ENCODE data around the gene ADAMTS17. TPM values are rescaled to one million over a fixed set of nuclear protein-coding genes. Genes with fewer than 3 reads are reported as not detected.
A peak's percentile ranks its signal among the peaks of the same experiment; 100 is the strongest.
"Not testable (repeated sequence)": the region's sequence is repeated elsewhere in the genome, so short reads cannot be mapped to it uniquely, and the experiment has no call there.

Gene ADAMTS17
- total RNA-seq, 1 experiment from 2014 or later = 5.1 TPM

- no peak for DNase-seq (ENCODE audit: low read depth)
These were observed 384.7 kb downstream of the ADAMTS17 start for GRCh38 chr15:99956820-99957641.

GRCh38 chr15:99956022-99956775 is 385.6 kb downstream of the ADAMTS17 start:
- DNase-seq (ENCODE audit: low read depth) = no peak

GRCh38 chr15:99955532-99955931 is 386.2 kb downstream of the ADAMTS17 start:
- DNase-seq (ENCODE audit: low read depth) = no peak

- DNase-seq (ENCODE audit: low read depth) = no peak
These were observed 386.6 kb downstream of the ADAMTS17 start for GRCh38 chr15:99955181-99955525.

- DNase-seq (ENCODE audit: low read depth) = no peak
These were observed 387.2 kb downstream of the ADAMTS17 start for GRCh38 chr15:99954361-99955180.

GRCh38 chr15:99953886-99954285 is 387.9 kb downstream of the ADAMTS17 start:
- DNase-seq (ENCODE audit: low read depth) = no peak

- no peak for DNase-seq (ENCODE audit: low read depth)
These were observed 390.3 kb downstream of the ADAMTS17 start for GRCh38 chr15:99951511-99951910.

GRCh38 chr15:99944131-99944530 is 397.6 kb downstream of the ADAMTS17 start:
- no peak for DNase-seq (ENCODE audit: low read depth)

GRCh38 chr15:99943466-99943865 is 398.3 kb downstream of the ADAMTS17 start:
- no peak for DNase-seq (ENCODE audit: low read depth)

- DNase-seq (ENCODE audit: low read depth) = no peak
These were observed 408.9 kb downstream of the ADAMTS17 start for GRCh38 chr15:99932676-99933402.

- peak; percentile 35 for DNase-seq (ENCODE audit: low read depth)
These were observed 409.8 kb downstream of the ADAMTS17 start for GRCh38 chr15:99931703-99932603.

GRCh38 chr15:99930696-99931095 is 411.1 kb downstream of the ADAMTS17 start:
- DNase-seq (ENCODE audit: low read depth) = no peak

GRCh38 chr15:99929266-99929665 is 412.5 kb downstream of the ADAMTS17 start:
- no peak for DNase-seq (ENCODE audit: low read depth)

- peak; percentile 80 for DNase-seq (ENCODE audit: low read depth)
These were observed 413.3 kb downstream of the ADAMTS17 start for GRCh38 chr15:99928429-99928981.

GRCh38 chr15:99926532-99926931 is 415.2 kb downstream of the ADAMTS17 start:
- not testable (repeated sequence) for DNase-seq (ENCODE audit: low read depth)

GRCh38 chr15:99925661-99926461 is 415.9 kb downstream of the ADAMTS17 start:
- DNase-seq (ENCODE audit: low read depth) = peak; percentile 24

GRCh38 chr15:99923711-99924110 is 418.1 kb downstream of the ADAMTS17 start:
- no peak for DNase-seq (ENCODE audit: low read depth)
